GM19025 (cell line): Measurements from ENCODE around the gene ZNF410.
"Not testable (repeated sequence)": the region's sequence is repeated elsewhere in the genome, so short reads cannot be mapped to it uniquely, and the experiment has no call there.

ENCODE experiments used
- ATAC-seq: cut with Tn5 transposase; IDR thresholded peaks from one replicate; pipeline ENCODE4 v1.9.1; 2021; ENCODE audit warnings: mild to moderate bottlenecking, low read depth, moderate library complexity; ENCODE audit not compliant: unreplicated experiment

Gene ZNF410

GRCh38 chr14:73886449-73887317 lies at the start of gene ZNF410:
TSS of gene ZNF410 (plus strand) at chr14:73886859. CDS start at chr14:73892176, 5,317 bp downstream.
- peak; percentile 95 for ATAC-seq

GRCh38 chr14:73838293-73839034 lies 48.2 kb upstream of the ZNF410 start:
- not testable (repeated sequence) for ATAC-seq

- ATAC-seq, result no peak
Measured at GRCh38 chr14:73842201-73842600, 44.5 kb upstream of the ZNF410 start.

GRCh38 chr14:73842851-73843250 lies 43.8 kb upstream of the ZNF410 start:
- no peak for ATAC-seq

GRCh38 chr14:73843296-73843695 lies 43.4 kb upstream of the ZNF410 start:
- ATAC-seq, result no peak

GRCh38 chr14:73846947-73847346 lies 39.7 kb upstream of the ZNF410 start:
- no peak for ATAC-seq

- no peak for ATAC-seq
Measured at GRCh38 chr14:73851000-73851399, 35.7 kb upstream of the ZNF410 start.

GRCh38 chr14:73851567-73852382 lies 34.9 kb upstream of the ZNF410 start, which contains the start of gene PTGR2:
TSS of gene PTGR2 (plus strand) at chr14:73851831. CDS start at chr14:73858863, 7,032 bp downstream.
- ATAC-seq, result peak; percentile 87

GRCh38 chr14:73859145-73859544 lies 27.5 kb upstream of the ZNF410 start:
- ATAC-seq, result no peak

- ATAC-seq, result no peak
Measured at GRCh38 chr14:73861073-73861472, 25.6 kb upstream of the ZNF410 start.

GRCh38 chr14:73862480-73862879 lies 24.2 kb upstream of the ZNF410 start:
- no peak for ATAC-seq

- no peak for ATAC-seq
Measured at GRCh38 chr14:73863209-73863608, 23.4 kb upstream of the ZNF410 start.

GRCh38 chr14:73865534-73866113 lies 21.0 kb upstream of the ZNF410 start:
- no peak for ATAC-seq

- not testable (repeated sequence) for ATAC-seq
Measured at GRCh38 chr14:73869754-73870153, 16.9 kb upstream of the ZNF410 start.

GRCh38 chr14:73870525-73871235 lies 16.0 kb upstream of the ZNF410 start:
- ATAC-seq, result no peak

- no peak for ATAC-seq
Measured at GRCh38 chr14:73873660-73874059, 13.0 kb upstream of the ZNF410 start.

GRCh38 chr14:73877790-73878189 lies 8.9 kb upstream of the ZNF410 start:
- ATAC-seq, result no peak

- no peak for ATAC-seq
Measured at GRCh38 chr14:73878436-73878835, 8.2 kb upstream of the ZNF410 start.

GRCh38 chr14:73879027-73879426 lies 7.6 kb upstream of the ZNF410 start:
- ATAC-seq, result no peak
